HG03520 (cell line): ENCODE data around the gene BMAL1.

Experiments used
- ATAC-seq: cut with Tn5 transposase; IDR thresholded peaks from one replicate; pipeline ENCODE4 v1.9.1; 2021; ENCODE audit warnings: mild to moderate bottlenecking, moderate library complexity; ENCODE audit not compliant: unreplicated experiment

Gene BMAL1

DNA sequence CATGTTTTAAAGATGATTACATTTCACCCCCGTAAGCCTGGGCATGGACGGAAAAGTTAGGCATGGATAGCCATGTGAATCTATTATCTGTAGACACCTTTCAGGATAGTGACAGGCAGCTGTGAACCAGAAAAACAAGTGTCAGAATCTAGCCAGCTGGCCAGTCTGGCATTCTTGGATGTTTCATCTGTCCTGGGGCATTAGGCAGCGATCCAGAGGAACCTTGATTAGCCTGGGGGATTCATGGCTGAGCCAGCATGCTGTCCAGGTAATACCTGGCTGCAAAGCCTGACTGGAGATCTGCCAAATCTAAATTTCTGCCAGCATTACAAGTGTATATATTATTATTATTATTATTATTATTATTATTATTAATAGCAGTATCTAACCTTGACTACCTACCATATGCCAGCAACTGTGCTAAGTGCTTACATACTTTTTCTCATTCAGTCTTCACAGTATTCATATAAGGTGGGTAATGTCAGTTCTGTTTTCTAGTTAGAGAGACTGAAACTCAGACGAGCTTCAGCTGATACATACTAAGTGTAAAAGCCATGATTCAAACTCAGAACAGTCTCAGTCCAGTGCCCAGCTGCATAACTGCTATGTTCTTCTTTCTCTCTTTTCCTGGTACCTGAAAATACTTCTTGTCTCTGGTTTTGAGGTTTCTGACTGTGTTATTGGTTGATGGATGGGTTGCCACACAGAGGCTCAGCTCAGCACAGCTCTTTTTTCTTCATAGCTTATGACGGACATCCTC, 12.8 kb downstream of the BMAL1 start:
- ATAC-seq = no peak

DNA sequence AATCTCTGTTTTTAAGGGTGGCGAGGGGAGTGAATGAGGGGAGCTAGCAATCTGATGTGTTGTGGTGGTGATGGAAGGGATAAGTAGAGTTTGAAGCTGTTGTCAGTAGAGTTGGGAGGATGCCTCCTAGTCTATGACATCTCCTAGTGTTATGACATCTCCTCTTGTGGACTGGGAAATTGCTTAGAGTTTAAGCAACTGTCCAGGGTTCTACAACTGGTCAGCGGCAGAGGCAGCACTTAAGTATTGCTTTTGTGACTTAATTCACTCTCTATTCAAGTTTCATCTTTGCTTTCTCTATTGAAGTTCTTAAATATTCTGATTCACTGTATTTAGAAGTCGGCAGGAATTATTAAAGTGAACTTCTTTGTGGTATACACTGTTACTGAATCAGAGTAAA, 13.8 kb downstream of the BMAL1 start:
- ATAC-seq = no peak

- no peak for ATAC-seq
Measured at GRCh38 chr11:13291800-13292199, 14.2 kb downstream of the BMAL1 start.

- no peak for ATAC-seq
Measured at GRCh38 chr11:13292970-13293369, 15.4 kb downstream of the BMAL1 start.

GRCh38 chr11:13294178-13294577, 16.6 kb downstream of the BMAL1 start:
- no peak for ATAC-seq

GRCh38 chr11:13294771-13295579, 17.4 kb downstream of the BMAL1 start:
- no peak for ATAC-seq

DNA sequence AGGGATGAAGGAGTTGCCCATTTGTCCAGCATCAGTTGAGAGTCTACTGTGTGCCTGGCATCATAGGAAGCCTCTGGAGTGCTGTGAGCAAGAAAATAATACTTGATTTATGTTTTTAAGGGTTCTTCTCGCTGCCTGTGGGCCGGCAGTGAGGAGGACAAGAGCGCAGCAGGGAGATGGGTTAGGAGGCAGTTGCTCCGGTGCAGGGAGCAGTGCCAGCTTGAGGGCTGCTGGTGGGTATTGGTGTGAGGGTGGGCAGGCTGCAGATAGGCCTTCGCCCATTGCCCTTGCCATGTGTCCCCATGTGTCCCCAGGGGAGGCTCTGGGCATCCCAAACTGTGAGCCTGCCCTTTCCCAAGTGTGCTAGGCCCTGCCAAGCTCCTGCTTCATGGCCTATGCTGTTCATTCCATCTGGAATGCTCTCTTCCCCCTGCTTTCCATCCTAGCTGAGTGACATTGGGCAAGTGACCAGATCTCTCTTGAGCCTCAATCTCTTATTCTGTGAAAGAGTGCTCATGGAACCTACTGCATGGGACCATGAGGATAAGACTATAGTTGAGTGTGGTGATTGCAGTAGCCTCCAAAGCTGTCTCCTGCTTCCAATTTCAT, 19.8 kb downstream of the BMAL1 start:
- no peak for ATAC-seq

DNA sequence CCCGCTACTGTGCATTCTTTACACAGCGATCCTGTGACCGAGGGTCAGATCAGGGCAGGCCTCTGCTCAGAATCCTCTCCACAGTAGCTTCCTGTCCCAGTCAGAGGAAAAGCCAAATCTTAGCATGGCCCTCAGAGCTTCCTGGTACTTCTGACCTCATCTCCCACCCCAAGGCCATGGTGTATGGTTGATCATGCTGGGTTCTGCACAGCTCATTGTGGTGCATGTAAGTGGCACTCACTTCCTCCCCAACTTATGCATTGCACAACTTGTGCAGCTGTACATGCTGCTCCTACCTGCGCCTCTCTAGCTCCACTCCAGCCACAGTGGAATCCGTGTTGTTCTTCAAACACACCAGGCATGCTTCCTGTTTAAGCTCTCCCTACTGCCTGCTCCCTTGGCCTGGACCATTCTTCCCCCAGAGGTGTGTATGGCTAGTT, 20.3 kb downstream of the BMAL1 start:
- no peak for ATAC-seq

- ATAC-seq = no peak
Measured at GRCh38 chr11:13298765-13299164, 21.2 kb downstream of the BMAL1 start.

DNA sequence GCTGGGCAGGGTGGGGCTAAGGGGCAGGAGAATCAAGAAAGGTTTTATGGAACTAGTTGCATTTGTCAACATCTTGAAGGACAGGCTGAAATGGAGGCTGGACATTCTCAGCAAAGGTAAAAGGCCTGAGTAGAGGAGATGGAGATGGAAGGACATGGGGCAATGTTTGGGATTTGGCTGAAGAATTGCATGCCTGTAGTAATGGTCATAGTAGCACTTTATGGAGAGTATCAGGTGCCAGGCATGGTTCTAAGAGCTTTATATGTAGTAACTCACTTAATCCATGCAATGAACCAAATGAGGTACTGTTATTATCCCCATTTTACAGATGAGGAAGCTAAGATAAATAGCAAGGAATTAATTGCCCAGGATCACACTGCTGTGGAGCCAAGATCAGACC, 23.9 kb downstream of the BMAL1 start:
- no peak for ATAC-seq

GRCh38 chr11:13302420-13302958, 24.9 kb downstream of the BMAL1 start:
- ATAC-seq = no peak

GRCh38 chr11:13303668-13304649, 26.4 kb downstream of the BMAL1 start:
- ATAC-seq = no peak

GRCh38 chr11:13304655-13305335, 27.2 kb downstream of the BMAL1 start:
- no peak for ATAC-seq

DNA sequence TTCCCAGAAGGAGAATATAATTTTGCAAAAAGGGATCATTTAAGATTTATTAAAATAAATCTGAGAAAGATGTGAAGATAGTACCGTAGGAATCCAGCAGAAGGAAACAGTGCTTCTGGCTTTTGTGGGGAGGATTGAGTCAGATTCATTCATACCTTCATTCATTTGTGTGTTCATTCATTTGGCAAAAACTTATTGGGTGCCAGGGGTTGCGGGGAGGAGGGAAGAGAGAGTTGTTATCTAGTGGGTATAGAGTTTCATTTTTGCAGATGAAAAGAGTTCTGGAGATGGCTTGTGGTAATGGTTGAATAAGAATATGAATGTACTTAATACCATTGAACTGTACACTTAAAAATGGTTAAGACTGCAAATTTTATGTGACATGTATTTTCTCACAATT, 31.1 kb downstream of the BMAL1 start:
- no peak for ATAC-seq

GRCh38 chr11:13309156-13309555, 31.6 kb downstream of the BMAL1 start:
- ATAC-seq = no peak

GRCh38 chr11:13310443-13310842, 32.9 kb downstream of the BMAL1 start:
- ATAC-seq = no peak

GRCh38 chr11:13311570-13311969, 34.0 kb downstream of the BMAL1 start:
- no peak for ATAC-seq

DNA sequence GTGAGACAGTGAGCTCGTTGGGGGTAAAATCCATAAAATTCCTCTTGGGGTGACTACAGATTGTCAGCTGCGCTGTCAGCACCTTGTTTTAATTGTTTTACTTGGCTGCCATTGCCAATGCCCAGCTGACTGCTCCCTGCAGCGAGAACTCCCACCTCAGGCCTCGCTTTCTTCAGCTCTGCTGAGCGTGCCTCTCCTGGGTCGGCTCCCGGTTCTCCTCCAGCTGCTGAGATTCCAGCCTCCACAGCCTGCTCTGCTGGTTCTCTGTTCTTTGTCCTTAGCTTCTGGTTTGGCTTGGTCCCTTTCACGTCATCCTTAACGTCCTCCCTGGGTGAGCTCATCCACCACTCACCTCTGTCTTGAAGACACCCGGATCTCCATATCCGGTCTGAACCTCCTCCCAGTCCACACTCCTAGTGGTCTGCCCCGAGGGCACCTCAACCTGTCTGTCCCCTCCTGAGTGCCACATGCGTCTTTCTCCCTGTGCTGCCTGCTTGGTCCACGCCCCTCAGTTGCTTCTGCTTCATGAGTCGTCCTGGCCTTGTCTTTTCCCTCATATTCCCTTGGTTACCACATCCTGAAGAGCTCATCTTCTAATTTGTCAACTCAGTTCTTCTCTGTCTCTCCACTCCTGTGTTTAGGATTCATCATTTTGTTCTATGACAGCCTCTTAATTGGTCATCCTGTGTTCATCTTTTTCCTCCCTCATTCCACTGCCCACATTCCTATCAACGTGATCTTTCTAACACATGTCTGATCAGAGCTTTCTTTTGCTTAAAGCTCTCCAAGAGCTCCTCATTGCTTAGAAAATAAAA, 35.6 kb downstream of the BMAL1 start:
- no peak for ATAC-seq
